ENCODE results near the gene RARB.

RARB gene

DNA sequence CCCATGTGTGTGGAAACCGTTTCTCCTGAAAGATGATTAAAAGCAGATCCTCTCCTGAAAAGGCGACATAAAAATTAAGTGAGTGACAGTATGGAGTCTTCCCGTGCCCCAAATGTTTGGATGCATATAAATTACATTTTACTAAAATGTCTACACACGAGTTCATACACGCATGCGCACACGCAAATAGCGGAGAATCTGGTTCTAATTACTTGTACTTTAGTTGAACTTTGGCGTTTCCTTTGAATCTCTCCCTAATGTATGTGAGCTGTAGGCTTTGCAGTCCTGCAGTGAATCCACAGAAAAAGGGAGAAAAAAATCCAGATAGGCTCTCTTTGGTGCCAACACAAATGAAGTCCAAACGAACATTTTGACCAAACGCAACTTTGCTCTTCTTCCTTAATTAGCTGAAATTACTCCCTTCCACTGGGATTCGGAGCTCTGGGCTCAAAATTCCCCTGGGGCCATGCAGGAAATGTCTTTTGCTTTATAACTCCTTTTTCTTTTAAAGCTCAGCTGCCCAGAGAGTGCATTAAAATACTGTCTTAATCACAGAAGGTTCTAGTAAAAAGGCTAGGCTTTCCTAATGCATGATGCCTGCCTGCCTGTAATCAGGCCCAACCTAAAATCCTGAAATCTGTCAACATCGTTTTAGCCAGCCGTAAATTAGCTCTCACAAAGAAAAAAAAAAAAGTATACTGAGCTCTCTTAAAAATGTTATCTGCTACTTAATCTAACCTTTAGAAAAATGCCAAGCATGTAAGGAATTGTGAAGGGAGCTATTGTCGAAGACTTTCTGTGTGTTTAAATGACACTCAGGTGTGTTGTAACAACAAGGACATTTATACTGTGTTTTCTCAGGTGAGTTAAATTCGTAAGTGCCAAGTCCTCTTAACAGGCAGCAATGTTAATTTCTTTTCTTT lies 26.2 kb downstream of the RARB start:
- DNase-seq (ENCODE audit: extremely low spot score) = no peak
- POLR2A ChIA-PET = interaction anchor here (0.6 to 1.0 kb wide), 2 partner anchors 23 to 26 kb away, joined by 3 to 4 read pairs; partner anchors contain the start of gene RARB
- CTCF ChIA-PET = interaction anchor here (0.8 kb wide), 1 partner anchor 12 kb away, joined by 3 read pairs; no protein-coding TSS in a partner anchor
- TF ChIP-seq L3MBTL2 (conservative IDR thresholded peaks at IDR 0.05) (0 out of 2 replicates have a peak, but pooled peaks have one; percentile 16), ZNF384 (IDR thresholded peaks at IDR 0.05) (peak; percentile 86), FOXA1 (IDR thresholded peaks at IDR 0.05) (no peak), TARDBP (IDR thresholded peaks at IDR 0.05) (no peak), SUZ12 (IDR thresholded peaks at IDR 0.05) (no peak), CTBP1 (IDR thresholded peaks at IDR 0.05; ENCODE audit: borderline replicate concordance) (0 out of 2 replicates have a peak, but pooled peaks have one; percentile 15)
- TF ChIP-seq, protein P1, sequence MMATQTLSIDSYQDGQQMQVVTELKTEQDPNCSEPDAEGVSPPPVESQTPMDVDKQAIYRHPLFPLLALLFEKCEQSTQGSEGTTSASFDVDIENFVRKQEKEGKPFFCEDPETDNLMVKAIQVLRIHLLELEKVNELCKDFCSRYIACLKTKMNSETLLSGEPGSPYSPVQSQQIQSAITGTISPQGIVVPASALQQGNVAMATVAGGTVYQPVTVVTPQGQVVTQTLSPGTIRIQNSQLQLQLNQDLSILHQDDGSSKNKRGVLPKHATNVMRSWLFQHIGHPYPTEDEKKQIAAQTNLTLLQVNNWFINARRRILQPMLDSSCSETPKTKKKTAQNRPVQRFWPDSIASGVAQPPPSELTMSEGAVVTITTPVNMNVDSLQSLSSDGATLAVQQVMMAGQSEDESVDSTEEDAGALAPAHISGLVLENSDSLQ (IDR thresholded peaks at IDR 0.05) = peak; percentile 40; the same call in 1 of the 2 replicates

- ChIA-PET POLR2A (interaction anchor here (1.0 kb wide), 1 partner anchor 28 kb away, joined by 4 read pairs; the partner anchor contains the start of gene RARB), CTCF (interaction anchor here (0.6 to 0.8 kb wide), 2 partner anchors 13 to 86 kb away, joined by 3 to 4 read pairs; no protein-coding TSS in a partner anchor)
- no peak for TF ChIP-seq HDGF (IDR thresholded peaks at IDR 0.05; ENCODE audit: borderline replicate concordance)
- no peak for TF ChIP-seq LEF1 (IDR thresholded peaks at IDR 0.05; ENCODE audit: borderline replicate concordance)
- TF ChIP-seq SP1 (IDR thresholded peaks at IDR 0.05) = no peak
- TF ChIP-seq ZNF384 (IDR thresholded peaks at IDR 0.05) = no peak
- TF ChIP-seq FOXK2 (IDR thresholded peaks at IDR 0.05) = no peak
- TF ChIP-seq FOXM1 (IDR thresholded peaks at IDR 0.05; ENCODE audit: borderline replicate concordance) = no peak
- TF ChIP-seq ELF4 (IDR thresholded peaks at IDR 0.05) = no peak
- peak; percentile 33 for DNase-seq (ENCODE audit: extremely low spot score)
Measured at GRCh38 chr3:25455441-25456132, 27.5 kb downstream of the RARB start.

GRCh38 chr3:25456723-25457670 lies 28.9 kb downstream of the RARB start:
- ChIA-PET POLR2A (interaction anchor here (0.8 kb wide), 1 partner anchor 29 kb away, joined by 4 read pairs; the partner anchor contains the start of gene RARB), CTCF (no interaction called here)
- DNase-seq (ENCODE audit: extremely low spot score) = no peak
- TF ChIP-seq HDGF (IDR thresholded peaks at IDR 0.05; ENCODE audit: borderline replicate concordance) (no peak), CTBP1 (IDR thresholded peaks at IDR 0.05; ENCODE audit: borderline replicate concordance) (no peak), FOXM1 (IDR thresholded peaks at IDR 0.05; ENCODE audit: borderline replicate concordance) (no peak), L3MBTL2 (conservative IDR thresholded peaks at IDR 0.05) (no peak), ARNT (IDR thresholded peaks at IDR 0.05) (no peak), LEF1 (IDR thresholded peaks at IDR 0.05; ENCODE audit: borderline replicate concordance) (no peak), ZNF384 (IDR thresholded peaks at IDR 0.05) (no peak), TARDBP (IDR thresholded peaks at IDR 0.05) (no peak), SP1 (IDR thresholded peaks at IDR 0.05) (no peak), FOXK2 (IDR thresholded peaks at IDR 0.05) (no peak)

- POLR2A ChIA-PET = no interaction called here
- CTCF ChIA-PET = no interaction called here
Measured at GRCh38 chr3:25457671-25458419, 29.8 kb downstream of the RARB start.

DNA sequence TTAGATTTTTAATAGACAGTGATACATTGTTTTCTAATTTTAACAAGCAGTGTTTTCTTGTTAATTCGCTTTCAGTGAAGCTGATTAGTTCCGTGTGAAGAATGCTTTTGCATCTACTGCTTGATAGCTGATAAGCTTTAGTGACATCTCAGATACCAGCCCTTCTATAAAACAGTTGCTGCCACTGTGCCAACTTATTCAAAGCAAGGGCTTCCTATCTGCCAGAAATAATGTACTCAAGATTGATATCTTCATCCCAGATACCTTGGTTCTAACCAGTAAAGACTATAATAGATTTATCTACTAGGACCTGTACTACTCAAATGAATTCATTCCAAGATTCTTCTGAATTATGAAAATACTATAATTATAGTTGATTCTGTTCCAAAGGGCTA lies 30.4 kb downstream of the RARB start:
- CTCF ChIA-PET = no interaction called here
- POLR2A ChIA-PET = no interaction called here
- no peak for DNase-seq (ENCODE audit: extremely low spot score)
- no peak for TF ChIP-seq ARNT (IDR thresholded peaks at IDR 0.05)
- TF ChIP-seq SP1 (IDR thresholded peaks at IDR 0.05) = no peak
- no peak for TF ChIP-seq FOXA1 (IDR thresholded peaks at IDR 0.05)
- no peak for TF ChIP-seq CTBP1 (IDR thresholded peaks at IDR 0.05; ENCODE audit: borderline replicate concordance)
- no peak for TF ChIP-seq NFRKB (IDR thresholded peaks at IDR 0.05)
- no peak for TF ChIP-seq L3MBTL2 (conservative IDR thresholded peaks at IDR 0.05)
- TF ChIP-seq HDGF (IDR thresholded peaks at IDR 0.05; ENCODE audit: borderline replicate concordance) = no peak
- no peak for TF ChIP-seq BHLHE40 (IDR thresholded peaks at IDR 0.05; ENCODE audit: borderline replicate concordance)
- no peak for TF ChIP-seq ELF4 (IDR thresholded peaks at IDR 0.05)

More at GRCh38 chr3:25457671-25458419, 29.8 kb downstream of the RARB start:
- no peak for DNase-seq (ENCODE audit: extremely low spot score)
- TF ChIP-seq SUZ12 (IDR thresholded peaks at IDR 0.05) (no peak), NFRKB (IDR thresholded peaks at IDR 0.05) (no peak), SP1 (IDR thresholded peaks at IDR 0.05) (no peak), CTBP1 (IDR thresholded peaks at IDR 0.05; ENCODE audit: borderline replicate concordance) (no peak), ELF4 (IDR thresholded peaks at IDR 0.05) (no peak), TARDBP (IDR thresholded peaks at IDR 0.05) (no peak), L3MBTL2 (conservative IDR thresholded peaks at IDR 0.05) (no peak), HDGF (IDR thresholded peaks at IDR 0.05; ENCODE audit: borderline replicate concordance) (no peak), FOXA1 (IDR thresholded peaks at IDR 0.05) (no peak), LEF1 (IDR thresholded peaks at IDR 0.05; ENCODE audit: borderline replicate concordance) (no peak), BHLHE40 (IDR thresholded peaks at IDR 0.05; ENCODE audit: borderline replicate concordance) (no peak), ZNF384 (IDR thresholded peaks at IDR 0.05) (no peak), ARNT (IDR thresholded peaks at IDR 0.05) (no peak)
- TF ChIP-seq, protein P1 (IDR thresholded peaks at IDR 0.05) = no peak
